H1 (cell line): Measurements from ENCODE around the gene NLK. TPM values are rescaled to one million over a fixed set of nuclear protein-coding genes. Genes with fewer than 3 reads are reported as not detected.

Experiments
- CTCF ChIA-PET: fragments of 300-600 bp; sonication (Branson Sonifier 250); formaldehyde crosslinking; loops from one replicate; lab custom pipeline; 2021; ENCODE audit not compliant: partially characterized antibody; lab: Charles Lee
- POLR2A ChIA-PET: fragments of 300-600 bp; sonication (Branson Sonifier 250); formaldehyde crosslinking; loops from one replicate; lab custom pipeline; 2021; ENCODE audit warnings: inconsistent platforms; ENCODE audit not compliant: partially characterized antibody; lab: Charles Lee
- DNase-seq, 2 experiments: peaks; one replicate each; pipeline versions ENCODE4 v3.0.0 to v3.0.0-alpha.2; 2010 to 2022; ENCODE audit warnings: low spot score in 2 of 2, low read depth in 1 of 2, mixed read lengths in 1 of 2
- FAIRE-seq: peaks from 2 replicates; lab custom pipeline; 2011; peaks lifted over from hg19 to GRCh38; lab: Jason Lieb, UNC
- H2AFZ ChIP-seq: 2 replicates; pipeline ENCODE4 v1.8.1; 2012; ENCODE audit warnings: low read length, inconsistent platforms
- H2AK5ac ChIP-seq: 2 replicates; pipeline ENCODE4 v1.6.1; 2013; ENCODE audit warnings: low read depth, low read length
- H2BK120ac ChIP-seq: replicated peaks from 2 replicates; pipeline ENCODE3; 2013; ENCODE audit warnings: low read depth, low read length, inconsistent platforms
- H2BK12ac ChIP-seq: 2 replicates; pipeline ENCODE4 v1.6.1; 2013; ENCODE audit warnings: low read depth, low read length
- H2BK15ac ChIP-seq: 2 replicates; pipeline ENCODE4 v1.6.1; 2013; ENCODE audit warnings: low read length
- H2BK20ac ChIP-seq: 2 replicates; pipeline ENCODE4 v1.6.1; 2013; ENCODE audit warnings: low read length
- H2BK5ac ChIP-seq: 2 replicates; pipeline ENCODE4 v1.6.1; 2013; ENCODE audit warnings: low read depth, low read length
- H3K14ac ChIP-seq: 2 replicates; pipeline ENCODE4 v1.6.1; 2013; ENCODE audit warnings: inconsistent platforms; ENCODE audit not compliant: insufficient read length
- H3K18ac ChIP-seq: 2 replicates; pipeline ENCODE4 v1.6.1; 2013; ENCODE audit warnings: low read length; ENCODE audit errors: extremely low read depth
- H3K23ac ChIP-seq: 2 replicates; pipeline ENCODE4 v1.6.1; 2013; ENCODE audit warnings: inconsistent platforms; ENCODE audit not compliant: insufficient read length
- H3K23me2 ChIP-seq: 2 replicates; pipeline ENCODE4 v1.6.1; 2013; ENCODE audit warnings: low read depth, low read length
- H3K27ac ChIP-seq: 2 replicates; pipeline ENCODE4 v1.6.1; 2011; ENCODE audit warnings: low read depth, low read length, inconsistent platforms
- H3K27me3 ChIP-seq, 4 experiments: replicated peaks in 1 of 4; 1 replicate in 1 of 4; 2 replicates in 3 of 4; pipeline versions ENCODE4 v1.6.1 to v1.8.1; 2011 to 2013; ENCODE audit warnings: low read length in 3 of 4, mild to moderate bottlenecking in 3 of 4, inconsistent platforms in 2 of 4, mixed read lengths in 2 of 4, moderate library complexity in 1 of 4; ENCODE audit not compliant: control insufficient read depth in 3 of 4, insufficient read depth in 3 of 4; ENCODE audit errors: extremely low read depth in 1 of 4
- H3K36me3 ChIP-seq, 4 experiments: 2 replicates each; pipeline versions ENCODE4 v1.6.1 to v1.8.1; 2011 to 2013; ENCODE audit warnings: mild to moderate bottlenecking in 4 of 4, low read length in 3 of 4, moderate library complexity in 2 of 4, control low read depth in 1 of 4, inconsistent platforms in 1 of 4; ENCODE audit not compliant: insufficient read depth in 4 of 4, control insufficient read depth in 2 of 4
- H3K4ac ChIP-seq: replicated peaks from 2 replicates; pipeline ENCODE3; 2013; ENCODE audit warnings: low read length, low read depth, mixed read lengths, inconsistent platforms; ENCODE audit not compliant: insufficient read length
- H3K4me1 ChIP-seq, 4 experiments: replicated peaks in 1 of 4; 1 replicate in 1 of 4; 2 replicates in 3 of 4; pipeline versions ENCODE4 v1.6.1 to v1.8.1; 2011 to 2013; ENCODE audit warnings: low read length in 3 of 4, inconsistent platforms in 2 of 4, mixed read lengths in 1 of 4; ENCODE audit not compliant: insufficient read depth in 4 of 4, control insufficient read depth in 3 of 4
- H3K4me2 ChIP-seq, 2 experiments: 2 replicates each; pipeline versions ENCODE4 v1.6.1 to v1.8.1; 2011 to 2013; ENCODE audit warnings: low read depth in 2 of 2, low read length in 2 of 2, control low read depth in 1 of 2, inconsistent platforms in 1 of 2, mild to moderate bottlenecking in 1 of 2; ENCODE audit not compliant: insufficient read depth in 1 of 2
- H3K4me3 ChIP-seq, 4 experiments: fragments of 200-600, 300-600 bp in 1 of 4; sonication (generic), shearing (Covaris generic), sonication (Bioruptor Twin) in 1 of 4; 2 replicates each; pipeline versions ENCODE4 v1.5.1 to v1.8.1; 2011 to 2016; ENCODE audit warnings: low read length in 4 of 4, low read depth in 3 of 4, control low read depth in 2 of 4, inconsistent platforms in 2 of 4, mild to moderate bottlenecking in 2 of 4, mixed read lengths in 1 of 4, moderate library complexity in 1 of 4; ENCODE audit not compliant: insufficient read depth in 2 of 4; ENCODE audit errors: extremely low read depth in 1 of 4
- H3K56ac ChIP-seq: replicated peaks from 2 replicates; pipeline ENCODE3; 2013; ENCODE audit warnings: low read depth, mild to moderate bottlenecking, mixed read lengths, low read length, inconsistent platforms; ENCODE audit not compliant: insufficient read length
- H3K79me1 ChIP-seq: 2 replicates; pipeline ENCODE4 v1.6.1; 2013; ENCODE audit warnings: low read depth, low read length, control low read depth
- H3K79me2 ChIP-seq, 2 experiments: 2 replicates each; pipeline versions ENCODE4 v1.6.1 to v1.8.1; 2012 to 2013; ENCODE audit warnings: low read length in 2 of 2, mild to moderate bottlenecking in 2 of 2, inconsistent platforms in 1 of 2; ENCODE audit not compliant: insufficient read depth in 2 of 2, control insufficient read depth in 1 of 2
- H3K9ac ChIP-seq, 4 experiments: replicated peaks in 1 of 4; 1 replicate in 1 of 4; 2 replicates in 3 of 4; pipeline versions ENCODE4 v1.6.1 to v1.8.1; 2011 to 2013; ENCODE audit warnings: low read depth in 3 of 4, low read length in 3 of 4, control low read depth in 2 of 4, mild to moderate bottlenecking in 2 of 4, moderate library complexity in 2 of 4, inconsistent platforms in 1 of 4; ENCODE audit errors: extremely low read depth in 1 of 4
- H3K9me3 ChIP-seq, 2 experiments: 2 replicates each; pipeline versions ENCODE4 v1.6.1 to v1.8.1; 2012 to 2013; ENCODE audit warnings: mild to moderate bottlenecking in 2 of 2, moderate library complexity in 2 of 2, control low read depth in 1 of 2, inconsistent platforms in 1 of 2, low read depth in 1 of 2, low read length in 1 of 2, mixed read lengths in 1 of 2; ENCODE audit not compliant: insufficient read depth in 2 of 2
- H4K20me1 ChIP-seq, 2 experiments: replicated peaks in 1 of 2; 2 replicates each; pipeline versions ENCODE3 to v1.8.1; 2011 to 2013; ENCODE audit warnings: inconsistent platforms in 2 of 2, low read length in 2 of 2, mild to moderate bottlenecking in 1 of 2; ENCODE audit not compliant: insufficient read depth in 2 of 2, control insufficient read depth in 1 of 2
- H4K5ac ChIP-seq: 2 replicates; pipeline ENCODE4 v1.6.1; 2013; ENCODE audit warnings: low read length, low read depth, mixed read lengths, inconsistent platforms; ENCODE audit not compliant: insufficient read length
- H4K8ac ChIP-seq: 2 replicates; pipeline ENCODE4 v1.8.0; 2013; ENCODE audit warnings: mild to moderate bottlenecking, moderate library complexity, low read length, inconsistent platforms; ENCODE audit not compliant: insufficient read depth; ENCODE audit errors: extremely low read depth
- H4K91ac ChIP-seq: replicated peaks from 2 replicates; pipeline ENCODE3; 2013; ENCODE audit warnings: low read length, mixed read lengths, inconsistent platforms; ENCODE audit not compliant: insufficient read length
- KDM1A ChIP-seq: fragments of 200-600, 300-600 bp; sonication (generic); IDR thresholded peaks from 2 replicates; pipeline ENCODE4 v1.7.1; 2016; ENCODE audit warnings: mild to moderate bottlenecking, low read length, borderline replicate concordance
- POU5F1 ChIP-seq: IDR thresholded peaks from 2 replicates; pipeline ENCODE4 v1.6.1; 2011; ENCODE audit warnings: low read depth, mild to moderate bottlenecking, low read length, moderate library complexity
- SP1 ChIP-seq: IDR thresholded peaks from 2 replicates; pipeline ENCODE4 v1.6.1; 2011; ENCODE audit warnings: low read depth, low read length
- WGBS, 2 experiments: shearing (Covaris generic) in 1 of 2; methylation state at CpG; one replicate each; pipeline versions ENCODE4 v1.1.6 to v1.1.7; 2013 to 2015; ENCODE audit warnings: low lambda C conversion rate in 2 of 2, mixed read lengths in 2 of 2, inconsistent platforms in 1 of 2, low coverage in 1 of 2, missing lambda C conversion rate in 1 of 2; ENCODE audit not compliant: insufficient replicate concordance in 2 of 2, insufficient coverage in 1 of 2, insufficient read length in 1 of 2; ENCODE audit errors: extremely low coverage in 1 of 2, missing lambda C conversion rate in 1 of 2; 5-methylcytosine and 5-hydroxymethylcytosine counted together
- polyA plus RNA-seq, 7 experiments: library from polyadenylated mRNA; depleted of rRNA in 3 of 7; stranded (reverse) in 5 of 7; unstranded in 2 of 7; fragments of >200 nt in 5 of 7; fragments of 200-250 nt in 2 of 7; gene quantifications; 1 replicate in 5 of 7; 2 replicates in 1 of 7; 4 replicates in 1 of 7; pipeline versions ENCODE4 v1.2.1 to v1.2.3, GENCODE V29; 2011 to 2013; ENCODE audit warnings: missing spikeins in 2 of 7, mixed read lengths in 2 of 7
- total RNA-seq: library from RNA; stranded (reverse); fragmentation: NEBNext Ultra II Directional; extraction: Animal tissue kit (Norgen Biotek cat#: 25700); gene quantifications from 2 replicates; pipeline ENCODE4 v1.2.1, GENCODE V29; 2021

NLK gene
- total and polyA plus RNA-seq, 2 of the 8 experiments (the other 6 are each of a cell fraction or from before 2014, with no cell fraction given) = 30.8 to 49.9 TPM

DNA sequence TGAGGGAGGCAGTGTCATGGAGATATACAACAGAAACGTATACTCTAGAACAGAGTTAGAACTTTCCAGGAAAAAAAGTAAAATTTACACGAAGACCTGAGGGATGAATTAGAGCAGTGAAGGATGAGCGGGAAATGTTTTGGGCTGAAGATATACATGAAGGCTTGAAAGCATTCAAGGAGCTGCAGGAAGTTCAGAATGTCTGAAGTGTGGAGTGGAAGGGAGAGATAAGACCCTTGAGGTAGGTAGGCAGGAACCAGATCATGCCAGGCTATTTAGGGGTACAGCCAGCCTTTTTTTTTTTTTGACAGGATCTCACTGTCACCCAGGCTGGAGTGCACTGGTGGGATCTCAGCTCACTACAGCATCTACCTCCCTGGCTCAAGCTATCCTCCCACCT, 3.2 kb upstream of the NLK start:
- H3K4me1 ChIP-seq = peaks cover 0 to 11% (median 6%) of the 10 kb centered on the region in 4 experiments; a peak in 5 of 7 replicates
- no peak overlapping the region for H4K8ac ChIP-seq
- peaks cover 7% of the 10 kb centered on the region; the same call in 1 of the 2 replicates for H3K23me2 ChIP-seq
- no peak overlapping the region for H3K4ac ChIP-seq
- H4K5ac ChIP-seq = no peak overlapping the region
- H4K20me1 ChIP-seq = peaks cover 2 to 4% of the 10 kb centered on the region in 2 experiments
- DNase-seq (no peak), FAIRE-seq (no peak)
- H2BK20ac ChIP-seq = no peak overlapping the region
- no peak overlapping the region for H2BK12ac ChIP-seq
- no peak overlapping the region for H3K4me2 ChIP-seq
- no peak overlapping the region for H3K27ac ChIP-seq
- no peak overlapping the region for H2AFZ ChIP-seq
- no peak overlapping the region for H2BK5ac ChIP-seq
- H2BK15ac ChIP-seq = no peak overlapping the region
- H3K79me2 ChIP-seq = peaks cover 14 to 23% of the 10 kb centered on the region in 2 experiments
- H2BK120ac ChIP-seq = no peak overlapping the region
- H3K27me3 ChIP-seq = no peaks in the 10 kb centered on the region
- peaks cover 2% of the 10 kb centered on the region; the same call in 1 of the 2 replicates for H3K79me1 ChIP-seq
- peaks cover 0 to 8% (median 0%) of the 10 kb centered on the region in 4 experiments; a peak in 1 of 8 replicates for H3K36me3 ChIP-seq
- H3K56ac ChIP-seq = no peak overlapping the region
- CTCF ChIA-PET = interaction anchor here (1.5 kb wide), 1 partner anchor 167 kb away, joined by 3 read pairs; no protein-coding TSS in a partner anchor
- POLR2A ChIA-PET = no interaction called here
- WGBS, 2 experiments = 79% methylated on average over 3 of the region's 3 CpGs; no CpG with 5 or more reads in 1 of the 2 experiments
- H3K4me3 ChIP-seq = no peak overlapping the region
- no peak overlapping the region for H4K91ac ChIP-seq
- no peak overlapping the region for H2AK5ac ChIP-seq
- no peaks in the 10 kb centered on the region for H3K9me3 ChIP-seq
- H3K23ac ChIP-seq = no peak overlapping the region
- no peak overlapping the region for H3K18ac ChIP-seq
- no peak overlapping the region for H3K9ac ChIP-seq
- no peak overlapping the region for H3K14ac ChIP-seq
- TF ChIP-seq POU5F1 (no peak), SP1 (no peak), KDM1A (no peak)
